Suppressor macrophage treated with lipopolysaccharide for 1 hour (primary cell): ENCODE data around the gene PTPA.
"Not testable (repeated sequence)": the region's sequence is repeated elsewhere in the genome, so short reads cannot be mapped to it uniquely, and the experiment has no call there.

ENCODE experiments used
- DNase-seq, 3 donors: peaks; one replicate each; pipeline ENCODE4 v3.0.0-alpha.2; 2020 to 2022

Gene PTPA

GRCh38 chr9:129109952-129110739 is 1.1 kb upstream of the PTPA start:
- DNase-seq = no peak

- peak; percentile 35 to 54 (median 39) for DNase-seq
Observed at GRCh38 chr9:129111528-129112151, 425 bp downstream of the PTPA start.

- DNase-seq = not testable (repeated sequence)
Observed at GRCh38 chr9:129112526-129112925, 1.3 kb downstream of the PTPA start.

- peak; percentile 63 to 71 (median 66) for DNase-seq
Observed at GRCh38 chr9:129113645-129114304, 2.6 kb downstream of the PTPA start.

GRCh38 chr9:129118799-129119198 is 7.6 kb downstream of the PTPA start:
- DNase-seq = no peak

- no peak for DNase-seq
Observed at GRCh38 chr9:129121483-129121882, 10.3 kb downstream of the PTPA start.

- DNase-seq = peak in 1 of 3 donors; percentile 3
Observed at GRCh38 chr9:129122133-129122532, 10.9 kb downstream of the PTPA start.

- peak in 1 of 3 donors; percentile 14 for DNase-seq
Observed at GRCh38 chr9:129122976-129123375, 11.8 kb downstream of the PTPA start.

- DNase-seq = no peak
Observed at GRCh38 chr9:129124506-129125069, 13.4 kb downstream of the PTPA start.

- peak; percentile 58 to 77 (median 73) for DNase-seq
Observed at GRCh38 chr9:129125478-129125877, 14.3 kb downstream of the PTPA start.

- no peak for DNase-seq
Observed at GRCh38 chr9:129126749-129127618, 15.8 kb downstream of the PTPA start.

- no peak for DNase-seq
Observed at GRCh38 chr9:129128689-129129088, 17.5 kb downstream of the PTPA start.

- not testable (repeated sequence) for DNase-seq
Observed at GRCh38 chr9:129130271-129130670, 19.1 kb downstream of the PTPA start.

GRCh38 chr9:129130791-129131190 is 19.6 kb downstream of the PTPA start:
- no peak for DNase-seq

GRCh38 chr9:129131300-129132145 is 20.3 kb downstream of the PTPA start:
- peak; percentile 79 to 86 (median 83) for DNase-seq

GRCh38 chr9:129133082-129133481 is 21.9 kb downstream of the PTPA start:
- no peak for DNase-seq

GRCh38 chr9:129135476-129135875 is 24.3 kb downstream of the PTPA start:
- DNase-seq = no peak

- no peak for DNase-seq
Observed at GRCh38 chr9:129136446-129137035, 25.3 kb downstream of the PTPA start.

GRCh38 chr9:129137292-129138143 is 26.3 kb downstream of the PTPA start:
- DNase-seq = no peak

GRCh38 chr9:129138144-129138462 is 26.9 kb downstream of the PTPA start:
- no peak for DNase-seq
